Sigmoid colon (tissue), 4 donors: ENCODE data around the gene ASAP3.

Experiments used
- CTCF ChIP-seq, 4 experiments: fragments of 450-650 bp in 3 of 4; fragments of 200-600 bp in 1 of 4; IDR thresholded peaks; one replicate each; pipeline ENCODE4 v1.5.1; 2016 to 2019; ENCODE audit warnings: antibody characterized with exemption in 4 of 4, mild to moderate bottlenecking in 3 of 4, moderate library complexity in 2 of 4
- EP300 ChIP-seq, 4 donors: sonication (generic); formaldehyde crosslinking; IDR thresholded peaks; one replicate each; pipeline ENCODE4 v1.6.1; 2017; ENCODE audit warnings: antibody characterized with exemption in 4 of 4
- POLR2A ChIP-seq, 2 donors: fragments of 450-650 bp; IDR thresholded peaks; one replicate each; pipeline ENCODE4 v1.6.1; 2016; ENCODE audit warnings: antibody characterized with exemption in 2 of 2, mild to moderate bottlenecking in 2 of 2, moderate library complexity in 2 of 2
- POLR2AphosphoS5 ChIP-seq, 4 donors: sonication (generic); formaldehyde crosslinking; IDR thresholded peaks; one replicate each; pipeline ENCODE4 v1.6.1; 2017; ENCODE audit warnings: antibody characterized with exemption in 4 of 4

DNA sequence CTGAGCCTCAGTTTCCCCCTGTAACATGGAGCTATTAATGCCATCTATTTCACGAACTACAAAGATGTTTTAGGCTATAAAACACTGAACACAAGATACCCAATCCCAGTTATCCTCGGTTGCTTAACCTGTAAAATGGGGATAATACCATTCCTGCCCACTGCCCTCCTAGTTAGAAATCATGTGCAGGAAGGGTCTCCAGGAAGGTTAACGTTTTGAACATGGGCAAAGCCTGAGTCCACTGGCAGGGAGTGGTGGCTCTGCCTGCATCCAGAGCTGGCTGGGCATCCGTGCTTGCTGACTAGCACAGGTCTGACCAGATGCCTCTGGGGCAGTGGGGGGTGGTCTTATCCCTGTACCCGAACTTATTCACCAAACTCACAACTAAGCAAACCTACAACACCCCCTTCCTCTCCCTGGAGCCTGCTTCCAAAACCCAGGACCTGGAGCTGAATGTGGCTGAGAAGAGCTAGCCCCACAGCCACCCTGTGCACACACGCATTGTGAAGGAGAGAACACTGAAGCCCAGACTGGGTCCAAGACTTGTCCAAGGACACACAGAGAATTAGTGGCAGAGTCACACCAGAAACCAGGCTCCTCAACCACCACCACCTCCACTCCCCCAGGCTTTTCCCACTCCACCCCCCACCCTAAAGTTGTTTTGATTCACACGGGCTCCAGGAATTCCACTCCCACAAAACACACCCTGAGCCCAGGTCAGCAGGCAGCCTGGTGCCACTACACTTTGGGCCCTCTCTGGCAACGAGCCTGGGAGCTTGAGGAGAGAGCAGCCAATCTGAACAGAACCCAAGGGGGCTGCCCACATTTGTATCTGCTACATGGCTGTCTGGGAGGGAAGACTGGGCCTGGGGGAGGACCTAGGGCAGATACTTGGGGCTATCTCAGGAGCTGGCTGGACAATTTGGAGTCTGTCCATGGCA lies 45.4 kb upstream of the ASAP3 start:
- no peak for TF ChIP-seq CTCF (IDR thresholded peaks at IDR 0.05)
- TF ChIP-seq POLR2A (IDR thresholded peaks at IDR 0.05): no peak
- no peak for TF ChIP-seq POLR2AphosphoS5 (IDR thresholded peaks at IDR 0.05)
- TF ChIP-seq EP300 (IDR thresholded peaks at IDR 0.05): no peak
